ENCODE data around the gene PTPRT. TPM values are rescaled to one million over a fixed set of nuclear protein-coding genes. Genes with fewer than 3 reads are reported as not detected.

The PTPRT gene
- polyA plus RNA-seq, 1 of the 3 experiments (the other 2 are of a cell fraction), result not detected

- CTCF ChIA-PET, result interaction anchor here (1.0 kb wide), 1 partner anchor 1282 kb away, joined by 3 read pairs; no protein-coding TSS in a partner anchor
- H3K9me3 ChIP-seq, result no peaks in the 10 kb centered on the region
- no peak for DNase-seq
- no peaks in the 10 kb centered on the region for H3K4me1 ChIP-seq (ENCODE audit: control insufficient read depth in 1 of 2, insufficient read depth in 2 of 2, low read depth in 1 of 2, low read length in 1 of 2)
- H2AFZ ChIP-seq (ENCODE audit: low read depth), result no peak overlapping the region
- H3K4me3 ChIP-seq (ENCODE audit: low read depth in 2 of 2, low read length in 1 of 2), result no peak overlapping the region
- 15% methylated on average over 5 of the region's 5 CpGs for WGBS (ENCODE audit: low lambda C conversion rate)
- H3K27me3 ChIP-seq (ENCODE audit: insufficient read depth), result no peaks in the 10 kb centered on the region
- H3K9ac ChIP-seq, result no peak overlapping the region
- H3K36me3 ChIP-seq (replicated peaks in 1 of 2; ENCODE audit: control insufficient read depth in 1 of 2, insufficient read depth in 2 of 2, low read length in 1 of 2), result no peaks in the 10 kb centered on the region
- no peaks in the 10 kb centered on the region for H3K79me2 ChIP-seq (ENCODE audit: insufficient read depth)
- no peaks in the 10 kb centered on the region for H4K20me1 ChIP-seq (ENCODE audit: insufficient read depth)
- TF ChIP-seq GATA2 (CRISPR knock-in tag; IDR thresholded peaks at IDR 0.05) (no peak), RFX5 (IDR thresholded peaks at IDR 0.05; ENCODE audit: low read length) (no peak), TAF1 (IDR thresholded peaks at IDR 0.05; ENCODE audit: borderline replicate concordance, low read depth, low read length) (no peak), RCOR1 (IDR thresholded peaks at IDR 0.05; ENCODE audit: low read length) (no peak), NFIC (IDR thresholded peaks at IDR 0.05; ENCODE audit: borderline replicate concordance) (no peak), FOXM1 (IDR thresholded peaks at IDR 0.05; ENCODE audit: low read depth) (no peak), REST (IDR thresholded peaks at IDR 0.05; ENCODE audit: low read depth, low read length) (no peak), PBX3 (IDR thresholded peaks at IDR 0.05) (no peak), MXI1 (IDR thresholded peaks at IDR 0.05; ENCODE audit: low read depth, low read length) (no peak), ZBTB33 (IDR thresholded peaks at IDR 0.05; ENCODE audit: borderline replicate concordance, low read depth) (no peak), EP300 (IDR thresholded peaks at IDR 0.05; ENCODE audit: borderline replicate concordance in 1 of 2, low read depth in 1 of 2, low read length in 1 of 2) (no peak), JUND (IDR thresholded peaks at IDR 0.05) (no peak), ELF1 (IDR thresholded peaks at IDR 0.05) (no peak), EZH2phosphoT487 (IDR thresholded peaks at IDR 0.05; ENCODE audit: borderline replicate concordance, low read depth) (no peak), POLR2AphosphoS5 (IDR thresholded peaks at IDR 0.05; ENCODE audit: low read depth, low read length) (no peak), NRF1 (IDR thresholded peaks at IDR 0.05; ENCODE audit: low read depth, low read length) (no peak), MEF2A (IDR thresholded peaks at IDR 0.05; ENCODE audit: borderline replicate concordance, low read depth) (no peak), SIN3A (IDR thresholded peaks at IDR 0.05; ENCODE audit: borderline replicate concordance, low read depth, low read length) (no peak)
- TF ChIP-seq, protein P1, sequence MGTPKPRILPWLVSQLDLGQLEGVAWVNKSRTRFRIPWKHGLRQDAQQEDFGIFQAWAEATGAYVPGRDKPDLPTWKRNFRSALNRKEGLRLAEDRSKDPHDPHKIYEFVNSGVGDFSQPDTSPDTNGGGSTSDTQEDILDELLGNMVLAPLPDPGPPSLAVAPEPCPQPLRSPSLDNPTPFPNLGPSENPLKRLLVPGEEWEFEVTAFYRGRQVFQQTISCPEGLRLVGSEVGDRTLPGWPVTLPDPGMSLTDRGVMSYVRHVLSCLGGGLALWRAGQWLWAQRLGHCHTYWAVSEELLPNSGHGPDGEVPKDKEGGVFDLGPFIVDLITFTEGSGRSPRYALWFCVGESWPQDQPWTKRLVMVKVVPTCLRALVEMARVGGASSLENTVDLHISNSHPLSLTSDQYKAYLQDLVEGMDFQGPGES (IDR thresholded peaks at IDR 0.05; ENCODE audit: low read depth, low read length), result no peak
- TF ChIP-seq, protein P2, sequence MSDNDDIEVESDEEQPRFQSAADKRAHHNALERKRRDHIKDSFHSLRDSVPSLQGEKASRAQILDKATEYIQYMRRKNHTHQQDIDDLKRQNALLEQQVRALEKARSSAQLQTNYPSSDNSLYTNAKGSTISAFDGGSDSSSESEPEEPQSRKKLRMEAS (IDR thresholded peaks at IDR 0.05; ENCODE audit: low read depth), result no peak
- no peak overlapping the region for H3K27ac ChIP-seq (ENCODE audit: low read depth in 2 of 2, low read length in 1 of 2)
- POLR2A ChIA-PET, result no interaction called here
- H3K4me2 ChIP-seq, result no peak overlapping the region
- no peaks in the 10 kb centered on the region for H3K9me2 ChIP-seq
- no peaks in the 10 kb centered on the region for H3F3A ChIP-seq (replicated peaks; ENCODE audit: insufficient read depth)
Observed at GRCh38 chr20:43171930-43172329, 17.8 kb downstream of the PTPRT start.

Measured in SK-N-SH (cell line).